ENCODE measurements around the gene LIG4.
"Not testable (repeated sequence)": the region's sequence is repeated elsewhere in the genome, so short reads cannot be mapped to it uniquely, and the experiment has no call there.

Gene LIG4

DNA sequence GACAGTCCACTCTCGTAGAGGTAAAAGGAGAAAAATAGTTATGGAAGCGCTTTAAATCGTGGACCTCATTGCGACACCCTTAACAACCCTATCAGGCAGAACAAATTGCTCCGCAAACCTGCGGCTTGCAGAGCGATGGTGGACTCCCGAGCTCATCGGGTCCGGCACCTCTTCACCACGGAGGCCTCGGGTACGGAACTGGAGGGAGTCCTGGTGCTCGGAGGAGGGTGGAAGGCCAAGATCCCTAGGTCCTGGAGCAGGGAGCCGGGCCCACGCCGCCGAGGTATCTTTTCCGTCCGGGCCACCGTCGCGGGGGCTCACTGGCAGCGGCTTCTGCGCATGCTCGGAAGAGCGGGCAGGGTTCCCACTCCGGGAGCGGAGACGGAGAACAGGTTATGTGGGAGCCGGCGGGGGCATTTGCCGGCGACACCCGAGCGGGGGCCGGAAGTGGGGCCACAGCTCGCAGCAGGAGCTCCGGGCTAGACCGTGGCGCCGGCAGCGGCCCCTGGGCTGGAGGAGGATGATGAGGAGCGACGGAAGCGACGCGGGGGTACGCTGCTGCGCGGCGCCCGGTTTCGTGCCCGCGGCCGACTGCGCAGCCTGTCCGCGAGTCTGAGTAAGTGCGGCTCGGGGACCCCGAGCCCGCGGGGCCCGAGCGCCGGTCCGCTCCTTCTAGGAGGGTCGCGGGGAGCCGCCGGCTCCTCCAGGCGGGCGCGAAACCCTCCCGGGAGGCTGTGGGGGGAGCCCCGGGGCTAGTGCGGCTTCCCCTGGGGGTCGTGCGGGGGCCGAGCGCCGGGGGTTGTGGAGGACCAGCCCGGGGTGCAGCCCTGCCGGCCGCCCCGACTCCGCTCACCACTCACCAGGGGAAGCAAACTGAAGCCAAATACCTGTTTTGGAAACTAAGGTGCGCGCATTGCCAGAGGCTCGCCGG, 3.0 kb upstream of the LIG4 start, which contains the start of gene ABHD13:
TSS of gene ABHD13 (plus strand) at position 349 of the 931 bp plus-strand sequence. CDS start 10,827 bp downstream, outside the sequence.
- Histone ChIP-seq H3K36me3 (no peaks in the 10 kb centered on the region), H3K4me3 (ENCODE audit: low read depth in 1 of 2, low read length in 1 of 2) (peak within 1 kb of the TSS; percentile 92), H3K4me1 (ENCODE audit: control insufficient read depth in 1 of 2, insufficient read depth in 1 of 2, low read depth in 1 of 2, low read length in 1 of 2) (peaks cover 39 to 56% of the 10 kb centered on the region in 2 experiments), H3K27ac (peak within 1 kb of the TSS; percentile 85), H3K9me3 (no peaks in the 10 kb centered on the region), H3K27me3 (no peaks in the 10 kb centered on the region)
- TF ChIP-seq, protein P1, sequence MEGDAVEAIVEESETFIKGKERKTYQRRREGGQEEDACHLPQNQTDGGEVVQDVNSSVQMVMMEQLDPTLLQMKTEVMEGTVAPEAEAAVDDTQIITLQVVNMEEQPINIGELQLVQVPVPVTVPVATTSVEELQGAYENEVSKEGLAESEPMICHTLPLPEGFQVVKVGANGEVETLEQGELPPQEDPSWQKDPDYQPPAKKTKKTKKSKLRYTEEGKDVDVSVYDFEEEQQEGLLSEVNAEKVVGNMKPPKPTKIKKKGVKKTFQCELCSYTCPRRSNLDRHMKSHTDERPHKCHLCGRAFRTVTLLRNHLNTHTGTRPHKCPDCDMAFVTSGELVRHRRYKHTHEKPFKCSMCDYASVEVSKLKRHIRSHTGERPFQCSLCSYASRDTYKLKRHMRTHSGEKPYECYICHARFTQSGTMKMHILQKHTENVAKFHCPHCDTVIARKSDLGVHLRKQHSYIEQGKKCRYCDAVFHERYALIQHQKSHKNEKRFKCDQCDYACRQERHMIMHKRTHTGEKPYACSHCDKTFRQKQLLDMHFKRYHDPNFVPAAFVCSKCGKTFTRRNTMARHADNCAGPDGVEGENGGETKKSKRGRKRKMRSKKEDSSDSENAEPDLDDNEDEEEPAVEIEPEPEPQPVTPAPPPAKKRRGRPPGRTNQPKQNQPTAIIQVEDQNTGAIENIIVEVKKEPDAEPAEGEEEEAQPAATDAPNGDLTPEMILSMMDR (IDR thresholded peaks at IDR 0.05), result peak; percentile 37

DNA sequence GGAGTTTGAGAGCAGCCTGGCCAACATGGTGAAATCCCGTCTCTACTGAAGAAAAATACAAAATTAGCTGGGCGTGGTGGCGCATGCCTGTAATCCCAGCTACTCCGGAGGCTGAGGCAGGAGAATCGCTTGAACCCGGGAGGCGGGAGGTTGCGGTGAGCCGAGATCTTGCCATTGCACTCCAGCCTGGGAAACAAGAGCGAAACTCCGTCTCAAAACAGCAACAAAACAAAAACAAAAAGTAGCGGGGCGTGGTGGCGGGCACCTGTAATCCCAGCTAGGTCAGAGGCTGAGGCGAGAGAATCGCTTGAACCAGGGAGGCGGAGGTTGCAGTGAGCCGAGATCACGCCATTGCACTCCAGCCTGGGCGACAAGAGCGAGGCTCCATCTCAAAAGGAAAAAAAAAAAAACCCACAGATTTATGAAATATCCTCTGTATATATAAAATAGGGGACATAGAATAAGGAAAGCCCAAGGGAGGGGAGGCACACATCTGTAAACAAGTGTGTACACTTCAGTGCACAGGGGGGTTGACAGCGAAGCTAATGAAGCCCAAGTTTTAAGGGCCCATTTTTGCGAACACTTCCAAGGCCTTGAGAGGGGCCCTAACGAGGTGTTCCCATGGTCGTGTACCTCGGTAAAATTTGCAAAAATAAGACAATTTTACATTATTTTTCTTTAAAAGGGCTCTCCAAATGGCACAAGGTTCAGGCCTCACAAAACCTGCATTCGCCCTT, 2.1 kb upstream of the LIG4 start:
- not testable (repeated sequence) for H3K27me3 ChIP-seq, H3K36me3 ChIP-seq, H3K9me3 ChIP-seq
- H3K4me3 ChIP-seq (ENCODE audit: low read depth in 1 of 2, low read length in 1 of 2), result peak overlapping the region; percentile 92
- peaks cover 39 to 56% of the 10 kb centered on the region in 2 experiments for H3K4me1 ChIP-seq (ENCODE audit: control insufficient read depth in 1 of 2, insufficient read depth in 1 of 2, low read depth in 1 of 2, low read length in 1 of 2)
- H3K27ac ChIP-seq, result peak overlapping the region; percentile 85

DNA sequence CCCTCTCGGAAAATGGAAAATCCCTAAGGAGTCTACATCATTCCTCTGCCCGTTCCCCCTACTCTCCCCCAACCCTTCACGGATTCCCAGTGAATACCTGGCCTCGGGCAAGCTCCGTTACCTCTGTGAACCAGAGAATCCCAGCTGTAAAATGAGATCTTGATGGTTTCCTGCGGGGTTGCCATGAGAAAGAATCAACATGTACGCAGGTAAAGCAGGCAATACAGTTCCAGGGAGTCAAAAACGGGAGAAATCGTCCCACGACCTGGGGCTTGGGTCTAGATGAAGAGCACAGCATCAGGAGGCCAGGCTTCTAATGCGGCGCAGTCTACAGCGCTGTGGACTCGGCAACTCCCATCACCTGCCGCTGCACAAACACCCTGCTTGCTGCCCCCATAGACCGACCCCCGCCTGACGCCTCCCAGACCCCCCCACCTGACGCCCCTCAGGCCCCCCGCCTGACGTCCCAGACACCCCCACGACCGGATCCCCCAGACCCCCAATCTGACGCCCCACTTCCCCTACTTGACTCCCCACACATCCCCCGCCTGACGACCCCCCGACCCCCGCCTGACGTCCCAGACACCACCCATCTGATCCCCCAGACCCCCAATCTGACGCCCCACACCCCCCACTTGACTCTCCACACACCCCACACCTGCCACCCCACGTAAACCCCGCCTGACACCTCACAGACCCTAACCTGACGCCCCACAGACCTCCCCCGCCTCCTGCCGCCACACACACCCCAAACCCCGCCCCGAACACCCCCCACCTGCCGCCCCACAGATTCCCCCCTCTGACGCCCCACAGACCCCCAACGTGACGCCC, 680 bp downstream of the LIG4 start:
- peaks cover 32 to 46% of the 10 kb centered on the region in 2 experiments for H3K4me1 ChIP-seq (ENCODE audit: control insufficient read depth in 1 of 2, insufficient read depth in 1 of 2, low read depth in 1 of 2, low read length in 1 of 2)
- H3K27ac ChIP-seq, result peak overlapping the region; percentile 75
- TF ChIP-seq, protein P1 (IDR thresholded peaks at IDR 0.05), result no peak
- peaks cover 20% of the 10 kb centered on the region for H3K36me3 ChIP-seq
- H3K4me3 ChIP-seq (ENCODE audit: low read depth in 1 of 2, low read length in 1 of 2), result peak overlapping the region; percentile 63
- no peaks in the 10 kb centered on the region for H3K9me3 ChIP-seq
- H3K27me3 ChIP-seq, result no peaks in the 10 kb centered on the region

DNA sequence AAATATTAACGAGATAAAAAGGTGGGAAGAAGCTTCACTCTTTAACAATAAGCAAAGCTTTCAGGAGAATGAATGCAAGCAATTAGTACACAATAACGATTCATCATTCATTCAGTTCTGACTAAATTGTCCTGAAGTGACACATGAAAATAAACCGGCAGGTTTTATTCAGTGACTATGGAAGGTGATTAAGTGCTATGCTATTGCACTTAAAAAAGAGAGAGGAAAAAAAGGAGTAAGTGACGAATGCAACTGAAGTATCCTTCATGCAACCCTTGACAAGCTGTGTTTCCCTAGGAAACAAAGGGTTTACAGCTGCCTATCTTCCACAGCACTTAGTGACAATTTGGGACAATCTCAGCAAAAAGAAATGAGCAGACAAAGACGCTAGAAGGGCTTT, 1.4 kb downstream of the LIG4 start:
- Histone ChIP-seq H3K4me3 (ENCODE audit: low read depth in 1 of 2, low read length in 1 of 2) (no peak overlapping the region), H3K9me3 (no peaks in the 10 kb centered on the region), H3K27me3 (no peaks in the 10 kb centered on the region), H3K27ac (peak overlapping the region; percentile 35), H3K4me1 (ENCODE audit: control insufficient read depth in 1 of 2, insufficient read depth in 1 of 2, low read depth in 1 of 2, low read length in 1 of 2) (peaks cover 25 to 38% of the 10 kb centered on the region in 2 experiments), H3K36me3 (peaks cover 24% of the 10 kb centered on the region)
- TF ChIP-seq, protein P1 (IDR thresholded peaks at IDR 0.05), result no peak

DNA sequence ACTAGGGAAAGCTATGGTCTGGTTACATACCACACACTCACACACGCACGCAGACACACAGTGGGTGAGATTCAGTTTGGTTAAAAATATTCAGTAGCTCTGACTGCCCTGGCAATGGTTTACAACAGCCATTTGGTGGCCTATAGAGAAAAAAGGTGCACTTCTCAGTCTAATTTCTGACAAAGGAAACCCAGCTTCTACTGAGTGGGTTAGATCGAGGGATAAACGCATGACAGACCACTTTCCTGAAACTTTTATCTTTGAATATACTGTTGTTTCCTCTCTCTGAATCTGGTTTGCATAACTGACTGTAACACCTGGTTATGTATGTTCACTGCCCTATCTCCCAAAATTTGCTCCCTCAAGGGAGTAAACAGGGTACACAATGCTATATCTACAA, 2.5 kb downstream of the LIG4 start:
- H3K4me3 ChIP-seq (ENCODE audit: low read depth in 1 of 2, low read length in 1 of 2), result no peak overlapping the region
- no peaks in the 10 kb centered on the region for H3K27me3 ChIP-seq
- H3K27ac ChIP-seq, result no peak overlapping the region
- H3K9me3 ChIP-seq, result no peaks in the 10 kb centered on the region
- H3K36me3 ChIP-seq, result peaks cover 24% of the 10 kb centered on the region
- peaks cover 21 to 33% of the 10 kb centered on the region in 2 experiments for H3K4me1 ChIP-seq (ENCODE audit: control insufficient read depth in 1 of 2, insufficient read depth in 1 of 2, low read depth in 1 of 2, low read length in 1 of 2)
- TF ChIP-seq, protein P1 (IDR thresholded peaks at IDR 0.05), result no peak

Measured in neutrophil (primary cell).